ENCODE data around the gene RIOX2. TPM values are rescaled to one million over a fixed set of nuclear protein-coding genes. Genes with fewer than 3 reads are reported as not detected.

RIOX2 gene
- total and polyA plus RNA-seq, 7 donors = 9.0 to 23.5 (median 16.8) TPM

- Histone ChIP-seq H3K4me1 (no peaks in the 10 kb centered on the region), H3K36me3 (peaks cover 6 to 73% (median 13%) of the 10 kb centered on the region in 4 donors), H3K27ac (no peak overlapping the region), H3K9me3 (no peaks in the 10 kb centered on the region), H3K4me3 (no peak overlapping the region), H3K27me3 (no peaks in the 10 kb centered on the region)
- no peak for TF ChIP-seq EP300 (IDR thresholded peaks at IDR 0.05)
- WGBS, 2 donors = 85 to 87% methylated on average over 4 of the region's 4 CpGs
- no peak for DNase-seq
- intact Hi-C loops (cut with DNase I) = no loop called here
Measured at GRCh38 chr3:97932387-97932801, 39.8 kb downstream of the RIOX2 start.

GRCh38 chr3:97931218-97931617, 41.0 kb downstream of the RIOX2 start:
- intact Hi-C loops (cut with DNase I) = no loop called here
- no peak overlapping the region for H3K4me3 ChIP-seq
- H3K36me3 ChIP-seq = peaks cover 6 to 70% (median 13%) of the 10 kb centered on the region in 4 donors
- no peaks in the 10 kb centered on the region for H3K9me3 ChIP-seq
- H3K27ac ChIP-seq = no peak overlapping the region
- DNase-seq = no peak
- no peak for TF ChIP-seq POLR2A (IDR thresholded peaks at IDR 0.05)
- TF ChIP-seq, protein P1, sequence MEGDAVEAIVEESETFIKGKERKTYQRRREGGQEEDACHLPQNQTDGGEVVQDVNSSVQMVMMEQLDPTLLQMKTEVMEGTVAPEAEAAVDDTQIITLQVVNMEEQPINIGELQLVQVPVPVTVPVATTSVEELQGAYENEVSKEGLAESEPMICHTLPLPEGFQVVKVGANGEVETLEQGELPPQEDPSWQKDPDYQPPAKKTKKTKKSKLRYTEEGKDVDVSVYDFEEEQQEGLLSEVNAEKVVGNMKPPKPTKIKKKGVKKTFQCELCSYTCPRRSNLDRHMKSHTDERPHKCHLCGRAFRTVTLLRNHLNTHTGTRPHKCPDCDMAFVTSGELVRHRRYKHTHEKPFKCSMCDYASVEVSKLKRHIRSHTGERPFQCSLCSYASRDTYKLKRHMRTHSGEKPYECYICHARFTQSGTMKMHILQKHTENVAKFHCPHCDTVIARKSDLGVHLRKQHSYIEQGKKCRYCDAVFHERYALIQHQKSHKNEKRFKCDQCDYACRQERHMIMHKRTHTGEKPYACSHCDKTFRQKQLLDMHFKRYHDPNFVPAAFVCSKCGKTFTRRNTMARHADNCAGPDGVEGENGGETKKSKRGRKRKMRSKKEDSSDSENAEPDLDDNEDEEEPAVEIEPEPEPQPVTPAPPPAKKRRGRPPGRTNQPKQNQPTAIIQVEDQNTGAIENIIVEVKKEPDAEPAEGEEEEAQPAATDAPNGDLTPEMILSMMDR (IDR thresholded peaks at IDR 0.05) = no peak
- TF ChIP-seq EP300 (IDR thresholded peaks at IDR 0.05) = no peak
- no peak for TF ChIP-seq POLR2AphosphoS5 (IDR thresholded peaks at IDR 0.05)
- WGBS, 2 donors = 66 to 72% methylated on average over 2 of the region's 2 CpGs
- no peaks in the 10 kb centered on the region for H3K27me3 ChIP-seq
- no peaks in the 10 kb centered on the region for H3K4me1 ChIP-seq

- no peaks in the 10 kb centered on the region for H3K4me1 ChIP-seq
- H3K36me3 ChIP-seq = peaks cover 5 to 70% (median 10%) of the 10 kb centered on the region in 4 donors
- TF ChIP-seq POLR2A (IDR thresholded peaks at IDR 0.05) (no peak), EP300 (IDR thresholded peaks at IDR 0.05) (no peak), POLR2AphosphoS5 (IDR thresholded peaks at IDR 0.05) (no peak)
- TF ChIP-seq, protein P1 (IDR thresholded peaks at IDR 0.05) = no peak
- no peak for DNase-seq
- no peaks in the 10 kb centered on the region for H3K9me3 ChIP-seq
- intact Hi-C loops (cut with DNase I) = no loop called here
- no peak overlapping the region for H3K4me3 ChIP-seq
- H3K27ac ChIP-seq = no peak overlapping the region
- H3K27me3 ChIP-seq = no peaks in the 10 kb centered on the region
Measured at GRCh38 chr3:97930018-97930417, 42.2 kb downstream of the RIOX2 start.

- TF ChIP-seq POLR2A (IDR thresholded peaks at IDR 0.05) = no peak
- TF ChIP-seq EP300 (IDR thresholded peaks at IDR 0.05) = no peak
- TF ChIP-seq, protein P1 (IDR thresholded peaks at IDR 0.05) = no peak
- no peak for TF ChIP-seq POLR2AphosphoS5 (IDR thresholded peaks at IDR 0.05)
- no peak overlapping the region for H3K27ac ChIP-seq
- no peak for DNase-seq
- H3K9me3 ChIP-seq = no peaks in the 10 kb centered on the region
- peaks cover 4 to 70% (median 8%) of the 10 kb centered on the region in 4 donors for H3K36me3 ChIP-seq
- no peaks in the 10 kb centered on the region for H3K4me1 ChIP-seq
- no peak overlapping the region for H3K4me3 ChIP-seq
- 87 to 90% methylated on average over 4 of the region's 4 CpGs for WGBS, 2 donors
- intact Hi-C loops (cut with DNase I) = no loop called here
- no peaks in the 10 kb centered on the region for H3K27me3 ChIP-seq
Measured at GRCh38 chr3:97928986-97929385, 43.2 kb downstream of the RIOX2 start.

DNA sequence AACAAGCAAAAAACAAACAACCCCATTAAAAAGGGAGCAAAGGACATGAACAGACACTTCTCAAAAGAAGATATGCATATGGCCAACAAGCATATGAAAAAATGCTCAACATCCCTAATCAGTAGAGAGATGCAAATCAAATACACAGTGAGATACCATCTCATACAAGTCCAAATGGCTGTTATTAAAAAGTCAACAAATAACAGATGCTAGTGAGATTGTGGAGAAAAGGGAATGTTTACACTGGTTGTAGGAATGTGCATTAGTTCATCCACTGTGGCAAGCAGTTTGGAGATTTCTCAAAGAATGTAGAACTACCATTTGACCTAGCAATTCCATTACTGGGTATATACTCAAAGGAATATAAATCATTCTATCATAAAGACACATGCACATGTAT, 44.5 kb downstream of the RIOX2 start:
- peaks cover 0 to 67% (median 6%) of the 10 kb centered on the region in 4 donors for H3K36me3 ChIP-seq
- H3K4me3 ChIP-seq = no peak overlapping the region
- no peaks in the 10 kb centered on the region for H3K4me1 ChIP-seq
- intact Hi-C loops (cut with DNase I) = no loop called here
- no peak for DNase-seq
- no peaks in the 10 kb centered on the region for H3K9me3 ChIP-seq
- H3K27me3 ChIP-seq = no peaks in the 10 kb centered on the region
- H3K27ac ChIP-seq = no peak overlapping the region
- TF ChIP-seq EP300 (IDR thresholded peaks at IDR 0.05) = no peak
- no peak for TF ChIP-seq POLR2A (IDR thresholded peaks at IDR 0.05)
- TF ChIP-seq, protein P1 (IDR thresholded peaks at IDR 0.05) = no peak
- TF ChIP-seq POLR2AphosphoS5 (IDR thresholded peaks at IDR 0.05) = no peak
